Measurements from ENCODE around the gene PPARG.

The PPARG gene

GRCh38 chr3:12439161-12439940 is 150.5 kb downstream of the PPARG start:
- TF ChIP-seq, protein P1, sequence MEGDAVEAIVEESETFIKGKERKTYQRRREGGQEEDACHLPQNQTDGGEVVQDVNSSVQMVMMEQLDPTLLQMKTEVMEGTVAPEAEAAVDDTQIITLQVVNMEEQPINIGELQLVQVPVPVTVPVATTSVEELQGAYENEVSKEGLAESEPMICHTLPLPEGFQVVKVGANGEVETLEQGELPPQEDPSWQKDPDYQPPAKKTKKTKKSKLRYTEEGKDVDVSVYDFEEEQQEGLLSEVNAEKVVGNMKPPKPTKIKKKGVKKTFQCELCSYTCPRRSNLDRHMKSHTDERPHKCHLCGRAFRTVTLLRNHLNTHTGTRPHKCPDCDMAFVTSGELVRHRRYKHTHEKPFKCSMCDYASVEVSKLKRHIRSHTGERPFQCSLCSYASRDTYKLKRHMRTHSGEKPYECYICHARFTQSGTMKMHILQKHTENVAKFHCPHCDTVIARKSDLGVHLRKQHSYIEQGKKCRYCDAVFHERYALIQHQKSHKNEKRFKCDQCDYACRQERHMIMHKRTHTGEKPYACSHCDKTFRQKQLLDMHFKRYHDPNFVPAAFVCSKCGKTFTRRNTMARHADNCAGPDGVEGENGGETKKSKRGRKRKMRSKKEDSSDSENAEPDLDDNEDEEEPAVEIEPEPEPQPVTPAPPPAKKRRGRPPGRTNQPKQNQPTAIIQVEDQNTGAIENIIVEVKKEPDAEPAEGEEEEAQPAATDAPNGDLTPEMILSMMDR (IDR thresholded peaks at IDR 0.05; ENCODE audit: borderline replicate concordance, insufficient read depth, low read depth, low read length) = no peak
- no peak overlapping the region for H3K4me3 ChIP-seq (ENCODE audit: low read depth, low read length)

DNA sequence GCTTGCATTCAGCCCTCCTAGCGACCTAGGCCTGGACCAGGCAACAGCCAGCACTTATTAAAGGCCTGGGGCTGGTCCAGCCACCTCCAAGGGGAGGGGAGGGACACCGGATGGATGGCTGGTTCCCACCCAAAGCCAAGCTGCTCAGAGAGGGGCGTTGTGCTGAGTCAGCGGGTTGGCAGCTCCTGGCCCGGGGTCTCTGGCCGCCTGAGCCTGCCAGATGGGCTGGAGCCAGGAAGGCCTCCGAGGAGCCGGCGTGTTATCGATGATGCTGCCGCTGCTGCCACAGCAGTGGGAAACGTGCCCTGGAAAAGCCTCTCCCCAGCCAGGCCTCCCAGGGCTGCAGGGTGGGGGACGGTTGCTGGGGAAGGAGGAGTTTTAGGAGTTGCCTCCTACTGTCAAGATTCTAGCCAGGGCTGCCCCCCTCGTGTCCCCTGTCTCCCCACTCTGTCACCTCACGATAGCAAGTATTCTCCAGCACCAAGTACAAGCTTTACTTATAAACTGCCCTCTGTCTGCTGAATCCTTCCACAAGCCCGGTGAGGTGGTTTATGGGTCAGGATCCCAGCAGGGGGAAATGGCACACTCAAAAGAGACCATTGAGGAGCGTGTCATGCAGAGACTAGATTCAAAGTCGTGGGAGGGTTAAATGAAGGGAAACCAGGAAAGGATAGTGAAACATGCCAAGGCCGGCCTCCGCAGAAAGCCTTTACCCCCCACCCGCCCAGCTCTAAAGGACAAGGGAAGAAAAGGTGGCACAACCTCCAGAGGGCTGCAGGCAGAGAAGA is 152.3 kb downstream of the PPARG start:
- TF ChIP-seq, protein P1 (IDR thresholded peaks at IDR 0.05; ENCODE audit: borderline replicate concordance, insufficient read depth, low read depth, low read length) = no peak

DNA sequence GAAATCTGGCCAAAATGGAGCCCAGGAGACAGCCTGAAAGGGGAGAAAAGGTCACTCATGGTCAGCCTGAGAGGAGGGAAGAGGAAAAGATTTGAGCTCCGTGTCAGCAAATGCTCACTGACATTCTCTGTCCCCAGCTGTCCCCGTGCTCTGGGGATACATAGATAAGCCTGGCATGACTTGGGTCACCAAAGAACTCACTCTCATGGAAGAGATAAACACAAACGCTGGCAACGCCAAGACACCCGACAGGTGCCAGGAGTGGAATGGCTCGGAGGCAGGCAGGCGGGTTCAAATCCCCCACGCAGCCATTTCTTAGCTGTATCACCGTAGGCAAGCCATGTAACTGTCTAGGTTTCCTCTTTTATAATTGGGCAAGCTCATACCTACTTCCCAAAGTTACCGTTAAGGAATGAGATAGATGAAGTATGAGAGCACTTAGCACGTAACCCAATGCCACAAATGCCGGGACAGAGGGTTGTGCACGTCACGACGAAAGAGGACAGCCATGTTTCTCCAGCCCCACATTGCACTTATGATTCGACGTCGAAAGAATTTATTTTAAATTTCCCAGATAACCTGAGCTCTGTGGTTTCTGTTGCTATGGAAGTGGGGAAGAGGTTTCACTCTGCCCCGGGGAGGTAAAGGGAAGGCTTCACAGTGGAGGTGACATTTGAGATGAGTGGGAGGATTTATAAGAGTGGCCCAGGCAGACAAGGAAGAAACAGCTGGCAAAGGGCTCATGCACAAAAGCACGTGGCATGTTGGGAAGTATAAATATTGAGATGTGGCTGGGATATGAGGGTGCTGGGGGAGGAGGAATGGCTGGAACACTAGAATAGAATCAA is 154.0 kb downstream of the PPARG start:
- no peak overlapping the region for H3K4me3 ChIP-seq (ENCODE audit: low read depth, low read length)
- TF ChIP-seq, protein P1 (IDR thresholded peaks at IDR 0.05; ENCODE audit: borderline replicate concordance, insufficient read depth, low read depth, low read length) = no peak

More for the DNA sequence above, 152.3 kb downstream of the PPARG start:
- H3K4me3 ChIP-seq (ENCODE audit: low read depth, low read length) = no peak overlapping the region

- TF ChIP-seq, protein P1 (IDR thresholded peaks at IDR 0.05; ENCODE audit: borderline replicate concordance, insufficient read depth, low read depth, low read length) = no peak
Measured at GRCh38 chr3:12443781-12444522, 155.1 kb downstream of the PPARG start.

GRCh38 chr3:12444582-12445471 is 156.0 kb downstream of the PPARG start:
- H3K4me3 ChIP-seq (ENCODE audit: low read depth, low read length) = no peak overlapping the region

More at GRCh38 chr3:12443781-12444522, 155.1 kb downstream of the PPARG start:
- no peak overlapping the region for H3K4me3 ChIP-seq (ENCODE audit: low read depth, low read length)

More at GRCh38 chr3:12444582-12445471, 156.0 kb downstream of the PPARG start:
- TF ChIP-seq, protein P1 (IDR thresholded peaks at IDR 0.05; ENCODE audit: borderline replicate concordance, insufficient read depth, low read depth, low read length) = no peak
